ENCODE measurements around the gene RBM33.

- no peak for TF ChIP-seq CTCF (IDR thresholded peaks at IDR 0.05; ENCODE audit: low read length)
- no peak for TF ChIP-seq EZH2 (optimal IDR thresholded peaks at IDR 0.05; ENCODE audit: low read depth, low read length)
Measured at GRCh38 chr7:155798673-155799439, 154.4 kb downstream of the RBM33 start.
